Measurements from ENCODE around the gene SCAF4.

SCAF4 gene

DNA sequence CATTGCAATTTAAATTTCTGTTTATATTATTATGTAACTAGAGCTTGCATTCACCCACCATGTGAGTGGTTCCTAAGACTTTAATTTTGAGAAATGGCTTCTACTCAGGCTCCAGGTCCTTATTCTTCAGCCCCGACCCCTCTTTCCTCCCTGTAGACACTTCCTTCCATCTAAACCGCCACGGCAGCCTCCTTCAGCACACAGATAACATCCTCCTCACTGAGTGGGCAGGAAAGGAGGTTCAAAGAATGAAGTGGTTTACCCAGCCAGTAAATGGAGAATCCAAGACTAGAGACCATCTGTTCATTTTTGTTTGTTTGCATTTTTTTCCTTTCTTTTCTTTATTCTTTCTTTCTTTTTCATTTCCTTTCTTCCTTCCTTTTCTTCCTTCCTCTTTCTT lies 109.5 kb downstream of the SCAF4 start:
- no peak overlapping the region for H3K4me3 ChIP-seq (ENCODE audit: low read depth, low read length)
- TF ChIP-seq, protein P1, sequence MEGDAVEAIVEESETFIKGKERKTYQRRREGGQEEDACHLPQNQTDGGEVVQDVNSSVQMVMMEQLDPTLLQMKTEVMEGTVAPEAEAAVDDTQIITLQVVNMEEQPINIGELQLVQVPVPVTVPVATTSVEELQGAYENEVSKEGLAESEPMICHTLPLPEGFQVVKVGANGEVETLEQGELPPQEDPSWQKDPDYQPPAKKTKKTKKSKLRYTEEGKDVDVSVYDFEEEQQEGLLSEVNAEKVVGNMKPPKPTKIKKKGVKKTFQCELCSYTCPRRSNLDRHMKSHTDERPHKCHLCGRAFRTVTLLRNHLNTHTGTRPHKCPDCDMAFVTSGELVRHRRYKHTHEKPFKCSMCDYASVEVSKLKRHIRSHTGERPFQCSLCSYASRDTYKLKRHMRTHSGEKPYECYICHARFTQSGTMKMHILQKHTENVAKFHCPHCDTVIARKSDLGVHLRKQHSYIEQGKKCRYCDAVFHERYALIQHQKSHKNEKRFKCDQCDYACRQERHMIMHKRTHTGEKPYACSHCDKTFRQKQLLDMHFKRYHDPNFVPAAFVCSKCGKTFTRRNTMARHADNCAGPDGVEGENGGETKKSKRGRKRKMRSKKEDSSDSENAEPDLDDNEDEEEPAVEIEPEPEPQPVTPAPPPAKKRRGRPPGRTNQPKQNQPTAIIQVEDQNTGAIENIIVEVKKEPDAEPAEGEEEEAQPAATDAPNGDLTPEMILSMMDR (IDR thresholded peaks at IDR 0.05; ENCODE audit: borderline replicate concordance, insufficient read depth, low read depth, low read length) = no peak

All from GM12875 (cell line).